HG02678 (cell line): ENCODE results near the gene ZNF428.
"Not testable (repeated sequence)": the region's sequence is repeated elsewhere in the genome, so short reads cannot be mapped to it uniquely, and the experiment has no call there.

Source experiments
- ATAC-seq: cut with Tn5 transposase; IDR thresholded peaks from one replicate; pipeline ENCODE4 v1.9.1; 2021; ENCODE audit warnings: mild to moderate bottlenecking, moderate library complexity; ENCODE audit not compliant: unreplicated experiment

ZNF428 gene

DNA sequence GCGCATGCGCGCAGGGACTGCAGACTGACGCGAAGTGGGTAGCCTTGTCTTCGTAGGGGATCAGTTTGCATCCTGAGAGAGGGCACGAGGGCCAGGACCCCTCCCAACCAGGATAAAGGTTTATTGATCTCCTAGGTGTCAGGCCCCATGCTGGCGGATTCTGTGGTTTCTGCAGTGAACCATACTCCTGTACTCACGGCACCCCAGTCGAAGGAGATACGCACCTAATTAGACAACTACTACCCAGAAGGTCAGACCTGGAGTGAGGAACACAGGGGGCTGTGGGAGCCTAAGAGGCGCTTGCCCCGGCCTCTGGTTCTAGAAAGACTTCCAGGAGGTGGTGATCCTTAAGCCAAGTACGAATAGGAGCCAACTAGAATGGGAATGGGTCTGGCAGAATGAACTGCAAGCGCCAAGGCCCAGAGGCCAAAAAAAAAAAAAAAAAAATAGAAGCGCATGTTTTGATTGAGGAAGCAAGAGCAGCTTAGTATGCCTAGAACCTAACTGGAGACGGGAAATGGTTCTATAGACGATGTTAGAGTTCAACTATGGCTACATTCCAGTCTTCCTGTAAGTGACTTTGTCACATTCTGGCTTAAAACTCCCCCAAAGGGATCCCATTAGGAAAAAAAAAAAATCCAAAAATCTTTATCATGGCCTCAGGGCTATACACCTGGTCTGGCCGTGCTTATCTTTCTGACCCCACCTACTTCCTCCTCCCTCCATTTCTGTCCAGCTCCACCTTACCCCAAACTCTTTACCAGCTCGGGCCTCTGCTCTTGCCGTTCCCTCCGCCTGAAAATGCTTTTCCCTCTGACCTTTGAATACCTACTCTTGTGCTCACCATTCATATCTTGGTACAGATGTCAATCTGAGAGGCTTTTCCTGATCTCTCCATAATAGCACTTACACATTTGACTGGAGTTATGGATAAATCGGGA is 902 bp upstream of the ZNF428 start:
- no peak for ATAC-seq

- ATAC-seq: peak; percentile 18
Observed at GRCh38 chr19:43618921-43619261, 538 bp downstream of the ZNF428 start.

GRCh38 chr19:43616954-43617353 is 2.5 kb downstream of the ZNF428 start:
- ATAC-seq: no peak

- ATAC-seq: no peak
Observed at GRCh38 chr19:43616306-43616705, 3.1 kb downstream of the ZNF428 start.

DNA sequence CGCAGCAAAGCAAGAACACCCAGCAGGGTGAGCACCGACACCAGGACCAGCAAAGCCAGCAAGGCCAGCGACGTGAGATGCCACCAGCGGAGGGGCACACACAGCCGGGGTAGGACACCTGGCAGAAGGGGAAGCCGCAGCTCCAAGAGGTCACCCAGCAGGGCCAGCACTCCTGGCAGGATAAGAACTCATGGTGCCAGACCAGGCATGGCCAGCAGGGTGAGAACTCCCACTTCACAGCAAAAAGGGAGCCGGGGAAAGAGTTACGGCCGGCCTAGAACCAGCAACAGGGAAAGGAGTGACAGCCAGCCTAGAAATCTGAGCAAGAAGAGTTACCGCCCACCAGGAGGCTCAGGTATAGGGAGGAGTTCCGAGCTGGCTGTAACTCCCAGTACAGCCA is 7.1 kb downstream of the ZNF428 start:
- no peak for ATAC-seq

- no peak for ATAC-seq
Observed at GRCh38 chr19:43611788-43612187, 7.6 kb downstream of the ZNF428 start, which contains the start of gene SRRM5. Gene SRRM5, plus strand, starts transcription at chr19:43612088. Its CDS starts 34 bp downstream, at chr19:43612122.

- no peak for ATAC-seq
Observed at GRCh38 chr19:43610493-43610892, 8.9 kb downstream of the ZNF428 start.

GRCh38 chr19:43609872-43610271 is 9.6 kb downstream of the ZNF428 start:
- ATAC-seq: no peak

GRCh38 chr19:43607238-43608205 is 11.9 kb downstream of the ZNF428 start:
- no peak for ATAC-seq

- ATAC-seq: no peak
Observed at GRCh38 chr19:43606569-43607229, 12.7 kb downstream of the ZNF428 start.

DNA sequence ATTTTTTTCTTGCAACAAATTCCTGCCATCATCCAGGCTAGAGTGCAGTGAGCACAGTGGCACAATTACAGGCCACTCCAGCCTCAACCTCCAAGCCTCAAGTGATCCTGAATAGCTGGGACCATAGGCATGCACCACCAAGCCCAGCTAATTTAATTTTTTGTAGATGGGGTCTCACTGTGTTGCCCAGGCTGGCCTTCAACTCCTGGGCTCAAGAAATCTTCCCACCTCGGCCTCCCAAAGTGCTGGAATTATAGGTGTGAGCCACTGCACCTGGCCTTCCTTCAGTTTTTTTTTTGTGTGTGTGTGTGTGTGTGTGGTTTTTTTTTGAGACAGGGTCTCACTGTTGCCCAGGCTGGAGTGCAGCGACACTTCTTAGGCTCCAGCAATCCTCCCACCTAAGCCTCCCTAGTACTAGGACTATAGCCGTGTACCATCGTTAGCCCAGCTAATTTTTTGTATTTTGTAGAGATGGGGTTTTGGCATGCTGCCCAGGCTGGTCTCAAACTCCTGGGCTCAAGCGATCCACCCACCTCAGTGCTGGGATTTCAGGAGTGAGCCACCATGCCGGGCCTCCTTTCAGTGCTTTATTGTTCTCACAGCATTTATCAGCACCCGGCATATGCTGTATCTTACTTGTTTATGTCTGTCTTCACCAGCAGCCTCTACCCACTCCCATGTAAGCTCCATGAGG is 13.4 kb downstream of the ZNF428 start:
- no peak for ATAC-seq

DNA sequence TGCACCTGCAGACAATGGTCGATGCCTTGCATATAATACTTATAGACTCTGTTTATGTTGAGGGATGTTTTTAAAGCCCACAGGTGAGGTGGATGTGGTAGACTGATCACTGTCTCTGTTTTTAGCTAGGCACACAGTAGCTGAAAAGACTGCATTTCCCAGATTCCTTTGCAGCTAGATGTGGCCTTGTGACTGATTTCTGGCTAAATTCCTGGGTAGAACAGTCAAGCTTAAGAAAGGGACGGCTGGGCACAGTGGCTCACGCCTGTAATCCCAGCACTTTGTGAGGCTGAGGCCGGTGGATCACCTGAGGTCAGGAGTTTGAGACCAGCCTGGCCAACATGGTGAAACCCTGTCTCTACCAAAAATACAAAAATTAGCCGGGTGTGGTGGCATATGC is 19.1 kb downstream of the ZNF428 start:
- not testable (repeated sequence) for ATAC-seq

- no peak for ATAC-seq
Observed at GRCh38 chr19:43599635-43600295, 19.7 kb downstream of the ZNF428 start.

DNA sequence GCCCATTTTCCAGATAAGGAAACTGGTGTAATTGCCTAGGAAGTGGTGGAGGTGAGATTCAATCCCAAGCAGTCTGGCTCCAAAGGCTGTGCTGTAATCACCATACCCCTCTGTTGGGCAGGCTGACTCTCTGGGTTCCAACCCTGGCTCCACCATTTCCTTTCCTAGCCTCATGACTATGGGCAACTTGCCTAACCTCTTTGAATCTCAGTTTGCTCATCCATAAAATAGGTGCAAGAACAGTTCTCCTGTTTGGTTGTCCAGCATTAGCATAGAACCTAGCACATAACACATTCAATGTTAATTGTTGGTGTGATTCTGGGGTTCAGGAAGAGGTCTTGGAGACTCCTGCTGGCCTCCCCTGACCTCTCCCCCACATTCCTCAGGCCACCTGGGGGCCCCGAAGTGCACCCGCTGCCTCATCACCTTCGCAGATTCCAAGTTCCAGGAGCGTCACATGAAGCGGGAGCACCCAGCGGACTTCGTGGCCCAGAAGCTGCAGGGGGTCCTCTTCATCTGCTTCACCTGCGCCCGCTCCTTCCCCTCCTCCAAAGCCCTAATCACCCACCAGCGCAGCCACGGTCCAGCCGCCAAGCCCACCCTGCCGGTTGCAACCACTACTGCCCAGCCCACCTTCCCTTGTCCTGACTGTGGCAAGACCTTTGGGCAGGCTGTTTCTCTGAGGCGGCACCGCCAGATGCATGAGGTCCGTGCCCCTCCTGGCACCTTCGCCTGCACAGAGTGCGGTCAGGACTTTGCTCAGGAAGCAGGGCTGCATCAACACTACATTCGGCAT is 20.8 kb downstream of the ZNF428 start:
- ATAC-seq: no peak

- ATAC-seq: no peak
Observed at GRCh38 chr19:43597876-43598275, 21.6 kb downstream of the ZNF428 start.

DNA sequence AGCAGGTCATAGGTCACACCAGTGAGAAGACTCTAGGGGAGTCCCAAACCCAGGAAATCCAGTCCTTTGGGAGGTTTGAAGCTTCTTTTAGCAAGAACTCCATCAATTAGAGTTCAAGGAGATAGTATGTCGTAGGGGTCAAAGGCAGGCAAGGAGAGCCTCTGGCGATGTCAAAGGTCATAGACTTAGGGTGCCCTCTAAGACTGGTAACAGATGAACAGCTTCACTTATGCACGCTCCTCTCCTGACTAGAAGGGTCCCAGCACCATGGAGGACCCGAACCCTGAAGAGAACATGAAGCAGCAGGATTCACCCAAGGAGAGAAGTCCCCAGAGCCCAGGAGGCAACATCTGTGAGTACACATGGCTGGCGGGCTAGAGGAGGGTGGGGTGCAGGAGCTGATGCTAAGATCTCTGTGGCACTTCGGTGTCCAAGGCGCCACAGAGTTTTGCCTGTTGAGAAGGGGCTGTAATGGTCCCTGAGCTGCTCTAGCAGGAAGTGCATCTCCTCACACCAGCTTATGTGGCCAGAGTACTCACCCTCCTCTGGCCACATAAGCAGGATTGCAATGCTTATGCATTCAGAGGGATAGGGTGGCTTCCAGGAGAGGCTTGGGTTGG is 22.5 kb downstream of the ZNF428 start:
- no peak for ATAC-seq

DNA sequence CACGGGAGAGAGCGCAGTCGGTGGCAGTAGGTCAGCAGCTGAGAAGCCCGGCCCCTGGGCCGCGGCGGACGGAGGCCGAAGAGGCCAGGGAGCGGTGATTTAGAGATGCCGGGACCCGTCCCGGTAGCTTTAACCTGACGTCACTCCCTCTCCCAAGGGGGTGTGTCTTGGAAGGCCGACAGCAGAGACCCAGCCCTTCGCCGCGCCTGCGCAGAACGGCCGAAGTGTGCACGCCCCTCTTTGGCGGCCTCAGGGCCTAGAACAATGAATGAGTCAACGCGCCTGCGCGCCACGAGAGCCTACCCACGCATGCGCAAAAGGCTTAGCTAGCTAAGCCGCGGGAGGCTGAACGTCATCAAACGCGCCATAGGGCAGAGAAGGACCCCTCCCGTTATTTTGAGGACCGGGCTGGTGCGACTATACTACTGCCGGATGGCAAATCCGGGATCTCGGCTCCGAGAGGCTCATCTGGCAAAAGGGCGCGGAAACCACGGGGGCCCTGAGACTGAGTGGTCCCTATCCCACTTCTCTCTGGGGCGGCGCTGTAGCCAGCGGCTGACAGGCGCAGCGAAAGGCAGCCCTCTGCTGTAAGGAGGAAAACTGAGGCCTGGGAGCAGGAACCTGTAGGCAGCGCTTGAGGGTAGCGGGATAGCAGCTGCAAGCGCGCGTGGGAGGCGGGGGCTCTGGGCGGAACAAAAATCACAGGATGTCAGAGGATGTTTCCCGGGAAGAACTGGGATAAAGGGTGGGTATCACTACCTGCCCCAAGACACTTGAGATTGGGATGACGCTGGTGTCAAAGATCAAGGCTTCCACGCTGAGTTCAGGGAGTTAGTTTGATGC is 23.2 kb downstream of the ZNF428 start, which contains the start of the genes IRGQ and ZNF576:
IRGQ (minus strand) TSS at position 136 of the 843 bp plus-strand sequence. CDS start 796 bp downstream, outside the sequence.
ZNF576 (plus strand) TSS at position 597 of the 843 bp plus-strand sequence. CDS start 514 bp downstream, outside the sequence.
- ATAC-seq: peak; percentile 85
